K562 (cell line): ENCODE results near the gene DIP2C. TPM values are rescaled to one million over a fixed set of nuclear protein-coding genes. Genes with fewer than 3 reads are reported as not detected.

Experiments used
- ATAC-seq: fragments of 200-7000 bp; cut with Tn5 transposase; 3 replicates; pipeline ENCODE4 v1.9.1; 2020; ENCODE audit warnings: moderate library complexity
- BruUV-seq: library from RNA; stranded (reverse); fragments of 400-500 nt; replicated peaks from 2 replicates; lab custom pipeline; 2021; lab: Mats Ljungman, UMichigan
- CTCF ChIA-PET: fragments of 300-600 bp; formaldehyde crosslinking; extraction: SDS; loops from one replicate; lab custom pipeline; 2021; ENCODE audit warnings: low intra/inter-chr PET ratio; lab: Yijun Ruan, JAX
- POLR2A ChIA-PET: fragments of 300-600, 350-650 bp; sonication (Branson Sonifier 250); formaldehyde crosslinking; extraction: SDS; loops from one replicate; lab custom pipeline; 2021; ENCODE audit warnings: antibody characterized with exemption, inconsistent platforms; lab: Yijun Ruan, JAX
- DNase-seq, 4 experiments: peaks; one replicate each; pipeline versions ENCODE4 v3.0.0 to v3.0.0-alpha.2; 2011 to 2018; ENCODE audit warnings: low spot score in 3 of 4, mixed read lengths in 3 of 4; ENCODE audit errors: extremely low read depth in 1 of 4
- FAIRE-seq: peaks from 2 replicates; lab custom pipeline; 2011; peaks lifted over from hg19 to GRCh38; lab: Jason Lieb, UNC
- H2AFZ ChIP-seq: 2 replicates; pipeline ENCODE4 v1.6.0; 2011; ENCODE audit warnings: low read depth, low read length, control low read depth, inconsistent platforms
- H3K27ac ChIP-seq: fragments of 200-600 bp; 3 replicates; pipeline ENCODE4 v1.8.0; 2011; ENCODE audit warnings: low read depth, mild to moderate bottlenecking, control low read depth, inconsistent platforms, low read length, moderate library complexity, mixed read lengths; ENCODE audit errors: extremely low read depth
- H3K27me3 ChIP-seq, 2 experiments: fragments of 300-600 bp in 1 of 2; 2 replicates in 1 of 2; 3 replicates in 1 of 2; pipeline versions ENCODE4 v1.6.0 to v1.8.0; 2011; ENCODE audit warnings: inconsistent platforms in 2 of 2, low read length in 2 of 2, mild to moderate bottlenecking in 1 of 2, mixed read lengths in 1 of 2, moderate library complexity in 1 of 2; ENCODE audit not compliant: control insufficient read depth in 2 of 2, insufficient read depth in 2 of 2
- H3K36me3 ChIP-seq: fragments of 300-600 bp; 3 replicates; pipeline ENCODE4 v1.8.0; 2011; ENCODE audit warnings: mild to moderate bottlenecking, low read length, inconsistent platforms; ENCODE audit not compliant: control insufficient read depth, insufficient read depth
- H3K4me1 ChIP-seq, 2 experiments: fragments of 200-600 bp in 1 of 2; replicated peaks in 1 of 2; 2 replicates in 1 of 2; 3 replicates in 1 of 2; pipeline versions ENCODE4 v1.5.1 to v1.8.0; 2011; ENCODE audit warnings: inconsistent platforms in 2 of 2, low read length in 2 of 2, mild to moderate bottlenecking in 1 of 2, mixed read lengths in 1 of 2, moderate library complexity in 1 of 2; ENCODE audit not compliant: control insufficient read depth in 2 of 2, insufficient read depth in 2 of 2
- H3K4me2 ChIP-seq: 2 replicates; pipeline ENCODE4 v1.6.1; 2011; ENCODE audit warnings: low read length, control low read depth, inconsistent platforms, mixed read lengths; ENCODE audit not compliant: insufficient read depth
- H3K4me3 ChIP-seq: fragments of 200-600 bp; sonication (generic), shearing (Covaris generic); 2 replicates; pipeline ENCODE4 v1.5.1; 2016; ENCODE audit warnings: control low read depth, inconsistent platforms
- H3K79me2 ChIP-seq: fragments of 200-600 bp; 3 replicates; pipeline ENCODE4 v1.8.0; 2011; ENCODE audit warnings: low read length, inconsistent platforms; ENCODE audit not compliant: control insufficient read depth, insufficient read depth
- H3K9ac ChIP-seq, 2 experiments: 2 replicates each; pipeline versions ENCODE4 v1.6.0 to v1.6.1; 2011; ENCODE audit warnings: low read depth in 2 of 2, low read length in 2 of 2, control low read depth in 1 of 2, inconsistent platforms in 1 of 2, mild to moderate bottlenecking in 1 of 2, mixed read lengths in 1 of 2; ENCODE audit not compliant: insufficient read depth in 1 of 2
- H3K9me1 ChIP-seq: one replicate; pipeline ENCODE4 v1.6.0; 2011; ENCODE audit warnings: inconsistent platforms, mild to moderate bottlenecking, low read length, moderate library complexity; ENCODE audit not compliant: control insufficient read depth, insufficient read depth
- H3K9me3 ChIP-seq: replicated peaks from 2 replicates; pipeline ENCODE4 v1.5.1; 2011; ENCODE audit warnings: low read depth, low read length, inconsistent platforms; ENCODE audit not compliant: control insufficient read depth, insufficient read depth
- H4K20me1 ChIP-seq: replicated peaks from 2 replicates; pipeline ENCODE4 v1.6.1; 2011; ENCODE audit warnings: low read length, inconsistent platforms, mixed read lengths; ENCODE audit not compliant: control insufficient read depth, insufficient read depth
- BACH1 ChIP-seq: fragments of 200-800 bp; sonication (Bioruptor generic); IDR thresholded peaks from 2 replicates; pipeline ENCODE4 v1.6.1; 2016; ENCODE audit warnings: missing genetic modification characterization, missing compliant biosample characterization
- HDAC3 ChIP-seq: fragments of 450-650 bp; IDR thresholded peaks from 2 replicates; pipeline ENCODE4 v1.6.1; 2018; ENCODE audit warnings: borderline replicate concordance, mild to moderate bottlenecking, moderate library complexity; ENCODE audit not compliant: partially characterized antibody
- MXI1 ChIP-seq: IDR thresholded peaks from 2 replicates; pipeline ENCODE4 v1.6.1; 2011; ENCODE audit warnings: low read depth, mild to moderate bottlenecking, improper control_type of control experiment, low read length
- NFE2 ChIP-seq: IDR thresholded peaks from 2 replicates; pipeline ENCODE4 v1.6.1; 2014; ENCODE audit warnings: antibody characterized with exemption, low read depth
- NKRF ChIP-seq: fragments of 450-650 bp; IDR thresholded peaks from 2 replicates; pipeline ENCODE4 v1.6.1; 2016; ENCODE audit warnings: borderline replicate concordance
- PRPF4 ChIP-seq: fragments of 200-400 bp; formaldehyde crosslinking; IDR thresholded peaks from one replicate; pipeline ENCODE4 v1.6.1; 2017; ENCODE audit warnings: low read length, low read depth, mild to moderate bottlenecking; ENCODE audit not compliant: insufficient read depth, poor library complexity, severe bottlenecking
- RBM39 ChIP-seq: fragments of 200-400 bp; formaldehyde crosslinking; optimal IDR thresholded peaks from 2 replicates; pipeline ENCODE3; 2018; ENCODE audit warnings: low read depth, low read length
- SRSF1 ChIP-seq: fragments of 200-400 bp; formaldehyde crosslinking; IDR thresholded peaks from 2 replicates; pipeline ENCODE4 v1.6.1; 2017; ENCODE audit warnings: mild to moderate bottlenecking, low read depth, low read length, moderate library complexity
- TAL1 ChIP-seq: fragments of 450-650 bp; IDR thresholded peaks from 2 replicates; pipeline ENCODE4 v1.6.1; 2016; ENCODE audit warnings: mild to moderate bottlenecking
- ZC3H11A ChIP-seq: IDR thresholded peaks from 2 replicates; pipeline ENCODE4 v1.6.1; 2012; ENCODE audit warnings: low read depth, low read length, improper control_type of control experiment
- ZC3H8 ChIP-seq: fragments of 450-650 bp; IDR thresholded peaks from 2 replicates; pipeline ENCODE4 v1.6.1; 2017
- ZNF79 ChIP-seq: fragments of 250-450 bp; sonication (Bioruptor Pico); IDR thresholded peaks from 2 replicates; pipeline ENCODE4 v1.4.0; 2020; ENCODE audit warnings: low read depth, mild to moderate bottlenecking, moderate library complexity
- WGBS: fragments of 100-300 bp; shearing (Covaris generic); methylation state at CpG from one replicate; pipeline ENCODE4 v1.1.6; 2016; ENCODE audit warnings: low coverage, mixed read lengths; ENCODE audit not compliant: insufficient coverage; ENCODE audit errors: missing lambda C conversion rate; 5-methylcytosine and 5-hydroxymethylcytosine counted together
- in situ Hi-C: fragments of 300-500 bp; cut with MboI; formaldehyde crosslinking; loops from 4 replicates; pipeline ENCODE4 v1.15.0; 2018; ENCODE audit warnings: inconsistent platforms, mixed read lengths
- intact Hi-C: fragments of 100-400 bp; cut with micrococcal nuclease; formaldehyde crosslinking; loops from 2 replicates; pipeline ENCODE4 v1.14.2; 2022
- polyA plus RNA-seq, 8 experiments: library from polyadenylated mRNA; depleted of rRNA in 4 of 8; stranded (reverse) in 5 of 8; unstranded in 3 of 8; fragments of >200 nt; fragmentation: Nextera tagmentation in 2 of 8; fragmentation: Illumina TruSeq in 1 of 8; extraction: Ambion mirVana in 2 of 8; extraction: Trizol in 1 of 8; gene quantifications; 2 replicates each; pipeline versions ENCODE4 v1.2.1 to v1.2.3, GENCODE V29; 2011 to 2014; ENCODE audit warnings: inconsistent platforms in 1 of 8, missing spikeins in 1 of 8
- total RNA-seq, 7 experiments: library from RNA; depleted of rRNA in 6 of 7; stranded (reverse); fragments of >200 nt in 6 of 7; fragmentation: Illumina TruSeq in 2 of 7; extraction: Trizol in 2 of 7; gene quantifications; 2 replicates each; pipeline versions ENCODE4 v1.2.1 to v1.2.3, GENCODE V29; 2011 to 2021; ENCODE audit warnings: low replicate concordance in 1 of 7
- TF ChIP-seq, protein P1 (sequence below), 2 experiments: fragments of 450-650 bp in 1 of 2; sonication (generic) in 1 of 2; formaldehyde crosslinking; conservative IDR thresholded peaks; 2 replicates each; pipeline versions ENCODE4 v1.4.0 to v1.8.1; 2020 to 2022; ENCODE audit warnings: mild to moderate bottlenecking in 1 of 2, missing genetic modification reagents in 1 of 2
- TF ChIP-seq, protein P2 (sequence below): fragments of 450-650 bp; IDR thresholded peaks from 2 replicates; pipeline ENCODE4 v1.6.1; 2017; ENCODE audit warnings: antibody characterized with exemption

Gene DIP2C
- total and polyA plus RNA-seq, 9 of the 15 experiments (the other 6 are each of a cell fraction or from before 2014, with no cell fraction given): 0.01 TPM; not detected in 8

- no peak for FAIRE-seq
- intact Hi-C loops: no loop called here
Measured at GRCh38 chr10:325282-325681, 364.2 kb downstream of the DIP2C start.

More at GRCh38 chr10:325282-325681, 364.2 kb downstream of the DIP2C start:
- ChIA-PET POLR2A (no interaction called here), CTCF (no interaction called here)
- H2AFZ ChIP-seq: no peak overlapping the region
- TF ChIP-seq TAL1 (no peak), ZNF79 (no peak), PRPF4 (no peak), NKRF (no peak), MXI1 (no peak), RBM39 (no peak), HDAC3 (no peak), ZC3H8 (no peak), ZC3H11A (no peak), NFE2 (no peak), SRSF1 (no peak), BACH1 (tag) (no peak)
- TF ChIP-seq, protein P1, sequence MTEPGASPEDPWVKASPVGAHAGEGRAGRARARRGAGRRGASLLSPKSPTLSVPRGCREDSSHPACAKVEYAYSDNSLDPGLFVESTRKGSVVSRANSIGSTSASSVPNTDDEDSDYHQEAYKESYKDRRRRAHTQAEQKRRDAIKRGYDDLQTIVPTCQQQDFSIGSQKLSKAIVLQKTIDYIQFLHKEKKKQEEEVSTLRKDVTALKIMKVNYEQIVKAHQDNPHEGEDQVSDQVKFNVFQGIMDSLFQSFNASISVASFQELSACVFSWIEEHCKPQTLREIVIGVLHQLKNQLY (CRISPR knock-in tag; conservative IDR thresholded peaks at IDR 0.05): no peak
- TF ChIP-seq, protein P2, sequence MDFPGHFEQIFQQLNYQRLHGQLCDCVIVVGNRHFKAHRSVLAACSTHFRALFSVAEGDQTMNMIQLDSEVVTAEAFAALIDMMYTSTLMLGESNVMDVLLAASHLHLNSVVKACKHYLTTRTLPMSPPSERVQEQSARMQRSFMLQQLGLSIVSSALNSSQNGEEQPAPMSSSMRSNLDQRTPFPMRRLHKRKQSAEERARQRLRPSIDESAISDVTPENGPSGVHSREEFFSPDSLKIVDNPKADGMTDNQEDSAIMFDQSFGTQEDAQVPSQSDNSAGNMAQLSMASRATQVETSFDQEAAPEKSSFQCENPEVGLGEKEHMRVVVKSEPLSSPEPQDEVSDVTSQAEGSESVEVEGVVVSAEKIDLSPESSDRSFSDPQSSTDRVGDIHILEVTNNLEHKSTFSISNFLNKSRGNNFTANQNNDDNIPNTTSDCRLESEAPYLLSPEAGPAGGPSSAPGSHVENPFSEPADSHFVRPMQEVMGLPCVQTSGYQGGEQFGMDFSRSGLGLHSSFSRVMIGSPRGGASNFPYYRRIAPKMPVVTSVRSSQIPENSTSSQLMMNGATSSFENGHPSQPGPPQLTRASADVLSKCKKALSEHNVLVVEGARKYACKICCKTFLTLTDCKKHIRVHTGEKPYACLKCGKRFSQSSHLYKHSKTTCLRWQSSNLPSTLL: no peak
- no peaks in the 10 kb centered on the region for H3K9me3 ChIP-seq
- H4K20me1 ChIP-seq: no peaks in the 10 kb centered on the region; the same call in 1 of the 2 replicates
- no peaks in the 10 kb centered on the region for H3K79me2 ChIP-seq
- H3K36me3 ChIP-seq: no peaks in the 10 kb centered on the region
- WGBS: under 1% methylated on average over 8 of the region's 8 CpGs
- DNase-seq: no peak
- in situ Hi-C loops: no loop called here
- no peak for ATAC-seq
- no peaks in the 10 kb centered on the region; a peak in 1 of 5 replicates for H3K4me1 ChIP-seq
- H3K4me2 ChIP-seq: no peak overlapping the region
- no TSS peak for BruUV-seq
- no peak overlapping the region for H3K27ac ChIP-seq
- no peak overlapping the region for H3K4me3 ChIP-seq
- H3K9ac ChIP-seq: no peak overlapping the region
- H3K27me3 ChIP-seq: peaks cover 13 to 54% of the 10 kb centered on the region in 2 experiments
- H3K9me1 ChIP-seq: no peaks in the 10 kb centered on the region
